NK-92 (cell line): ENCODE data around the gene PGA4.
"Not testable (repeated sequence)": the region's sequence is repeated elsewhere in the genome, so short reads cannot be mapped to it uniquely, and the experiment has no call there.

ENCODE experiments used
- DNase-seq: peaks from one replicate; lab custom pipeline; 2025; ENCODE audit not compliant: unreplicated experiment; lab: John Stamatoyannopoulos, UW

Gene PGA4

GRCh38 chr11:61248071-61248470 is 25.9 kb downstream of the PGA4 start:
- DNase-seq, result not testable (repeated sequence)

- not testable (repeated sequence) for DNase-seq
Observed at GRCh38 chr11:61249201-61249600, 27.1 kb downstream of the PGA4 start.

- not testable (repeated sequence) for DNase-seq
Observed at GRCh38 chr11:61250796-61251765, 28.9 kb downstream of the PGA4 start.

GRCh38 chr11:61252332-61252731 is 30.2 kb downstream of the PGA4 start:
- not testable (repeated sequence) for DNase-seq

- no peak for DNase-seq
Observed at GRCh38 chr11:61254403-61255025, 32.4 kb downstream of the PGA4 start.

GRCh38 chr11:61256710-61257482 is 34.7 kb downstream of the PGA4 start:
- DNase-seq, result no peak

GRCh38 chr11:61258546-61258945 is 36.4 kb downstream of the PGA4 start:
- no peak for DNase-seq

GRCh38 chr11:61259363-61259762 is 37.2 kb downstream of the PGA4 start:
- no peak for DNase-seq

- DNase-seq, result no peak
Observed at GRCh38 chr11:61264371-61264770, 42.2 kb downstream of the PGA4 start.

- DNase-seq, result no peak
Observed at GRCh38 chr11:61264795-61265194, 42.6 kb downstream of the PGA4 start.

GRCh38 chr11:61265357-61265756 is 43.2 kb downstream of the PGA4 start:
- DNase-seq, result no peak

GRCh38 chr11:61266602-61267001 is 44.5 kb downstream of the PGA4 start:
- DNase-seq, result no peak

- DNase-seq, result no peak
Observed at GRCh38 chr11:61267437-61267841, 45.3 kb downstream of the PGA4 start.

- no peak for DNase-seq
Observed at GRCh38 chr11:61268588-61269250, 46.6 kb downstream of the PGA4 start.

GRCh38 chr11:61270354-61271076 is 48.4 kb downstream of the PGA4 start:
- DNase-seq, result no peak

GRCh38 chr11:61272731-61273130 is 50.6 kb downstream of the PGA4 start:
- no peak for DNase-seq

GRCh38 chr11:61273178-61274078 is 51.3 kb downstream of the PGA4 start:
- no peak for DNase-seq

GRCh38 chr11:61274084-61274483 is 51.9 kb downstream of the PGA4 start:
- DNase-seq, result no peak

- no peak for DNase-seq
Observed at GRCh38 chr11:61275191-61275590, 53.0 kb downstream of the PGA4 start.
